Measurements from ENCODE around the gene SETD4. TPM values are rescaled to one million over a fixed set of nuclear protein-coding genes. Genes with fewer than 3 reads are reported as not detected.

The SETD4 gene
- total RNA-seq, 1 experiment from 2014 or later: 22.7 TPM

DNA sequence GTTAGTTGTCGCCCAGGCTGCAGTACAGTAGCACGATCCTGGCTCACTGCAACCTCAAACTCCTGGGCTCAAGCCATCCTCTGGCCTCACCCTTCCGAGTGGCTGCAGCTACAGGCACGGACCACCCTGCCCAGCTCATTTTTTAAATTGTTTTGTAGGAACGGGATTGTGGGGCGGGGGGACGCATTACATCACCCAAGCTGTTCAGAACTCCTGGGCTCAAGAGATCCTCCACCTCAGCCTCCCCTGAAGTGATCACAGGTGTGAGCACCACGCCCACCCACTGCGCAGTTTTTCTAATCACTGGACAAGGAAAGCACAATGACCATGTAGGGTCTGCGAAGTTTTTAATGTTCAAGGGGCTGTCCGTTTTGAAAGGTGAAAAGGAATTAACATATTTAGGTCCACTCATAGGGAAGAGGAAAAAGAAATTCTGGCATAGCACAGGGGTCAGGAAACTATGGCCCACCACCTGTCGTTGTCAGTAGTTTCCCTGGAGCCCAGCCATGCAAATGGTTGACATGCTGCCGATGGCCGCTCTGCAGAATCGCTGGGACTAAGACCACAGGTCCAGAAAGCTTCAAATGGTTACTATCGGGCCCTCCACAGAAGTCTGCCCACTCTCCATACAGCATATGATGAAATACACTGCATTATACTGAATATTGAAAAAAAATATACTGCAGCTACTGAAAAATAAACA, 26.0 kb downstream of the SETD4 start:
- Histone ChIP-seq H3K4me2 (ENCODE audit: low read length) (no peak overlapping the region), H3K36me3 (ENCODE audit: control insufficient read depth in 1 of 2, insufficient read depth in 2 of 2, low read length in 2 of 2) (peaks cover 8% of the 10 kb centered on the region in 2 experiments; a peak in 3 of 4 replicates), H2AFZ (ENCODE audit: low read depth, low read length, poor library complexity, severe bottlenecking) (no peak overlapping the region), H3K79me2 (ENCODE audit: insufficient read depth, low read length) (no peaks in the 10 kb centered on the region), H3K27me3 (ENCODE audit: insufficient read depth, low read length) (no peaks in the 10 kb centered on the region), H3K4me3 (replicated peaks in 1 of 2; ENCODE audit: low read depth in 1 of 2, low read length in 2 of 2) (no peak overlapping the region), H3K9me2 (ENCODE audit: insufficient read depth) (no peaks in the 10 kb centered on the region), H3K27ac (ENCODE audit: low read depth, low read length) (no peak overlapping the region), H3K4me1 (ENCODE audit: control insufficient read depth in 1 of 2, insufficient read depth in 2 of 2, low read length in 2 of 2) (no peaks in the 10 kb centered on the region), H3K9ac (ENCODE audit: low read length) (no peak overlapping the region), H4K20me1 (ENCODE audit: insufficient read depth) (no peaks in the 10 kb centered on the region), H3K9me3 (ENCODE audit: control insufficient read depth in 1 of 2, insufficient read depth in 1 of 2, low read depth in 1 of 2, low read length in 2 of 2) (no peaks in the 10 kb centered on the region)
- DNase-seq (ENCODE audit: low read depth, low spot score) (no peak), ATAC-seq (no peak)
- POLR2A ChIA-PET: no interaction called here
- RAD21 ChIA-PET (ENCODE audit: low non-redundant PET in 1 of 2, low total read pairs in 2 of 2, uncharacterized antibody in 2 of 2, unreplicated experiment in 2 of 2): no interaction called here
- no TSS peak for BruUV-seq (replicated peaks)
- CTCF ChIA-PET: no interaction called here
- intact Hi-C loops (cut with micrococcal nuclease): no loop called here
- TF ChIP-seq CTCF (IDR thresholded peaks at IDR 0.05 in 2 of 3, conservative IDR thresholded peaks at IDR 0.05 in 1 of 3; ENCODE audit: borderline replicate concordance in 1 of 3, insufficient read depth in 1 of 3, low read depth in 2 of 3, low read length in 2 of 3): no peak
- no peak for TF ChIP-seq ZNF274 (IDR thresholded peaks at IDR 0.05; ENCODE audit: low read depth, low read length)
- TF ChIP-seq CBX3 (IDR thresholded peaks at IDR 0.05; ENCODE audit: low read depth): no peak
- TF ChIP-seq JUND (IDR thresholded peaks at IDR 0.05): no peak
- no peak for TF ChIP-seq EGR1 (IDR thresholded peaks at IDR 0.05; ENCODE audit: low read depth)
- TF ChIP-seq RAD21 (IDR thresholded peaks at IDR 0.05; ENCODE audit: low read depth): no peak
- no peak for TF ChIP-seq ZFX (IDR thresholded peaks at IDR 0.05)
- TF ChIP-seq POLR2AphosphoS5 (IDR thresholded peaks at IDR 0.05; ENCODE audit: low read depth, low read length): no peak
- no peak for TF ChIP-seq SRF (IDR thresholded peaks at IDR 0.05; ENCODE audit: low read depth)
- no peak for TF ChIP-seq SP1 (IDR thresholded peaks at IDR 0.05; ENCODE audit: low read depth)
- TF ChIP-seq POLR2A (IDR thresholded peaks at IDR 0.05; ENCODE audit: borderline replicate concordance, extremely low read depth, insufficient read depth, insufficient read length): no peak
- TF ChIP-seq, protein P1, sequence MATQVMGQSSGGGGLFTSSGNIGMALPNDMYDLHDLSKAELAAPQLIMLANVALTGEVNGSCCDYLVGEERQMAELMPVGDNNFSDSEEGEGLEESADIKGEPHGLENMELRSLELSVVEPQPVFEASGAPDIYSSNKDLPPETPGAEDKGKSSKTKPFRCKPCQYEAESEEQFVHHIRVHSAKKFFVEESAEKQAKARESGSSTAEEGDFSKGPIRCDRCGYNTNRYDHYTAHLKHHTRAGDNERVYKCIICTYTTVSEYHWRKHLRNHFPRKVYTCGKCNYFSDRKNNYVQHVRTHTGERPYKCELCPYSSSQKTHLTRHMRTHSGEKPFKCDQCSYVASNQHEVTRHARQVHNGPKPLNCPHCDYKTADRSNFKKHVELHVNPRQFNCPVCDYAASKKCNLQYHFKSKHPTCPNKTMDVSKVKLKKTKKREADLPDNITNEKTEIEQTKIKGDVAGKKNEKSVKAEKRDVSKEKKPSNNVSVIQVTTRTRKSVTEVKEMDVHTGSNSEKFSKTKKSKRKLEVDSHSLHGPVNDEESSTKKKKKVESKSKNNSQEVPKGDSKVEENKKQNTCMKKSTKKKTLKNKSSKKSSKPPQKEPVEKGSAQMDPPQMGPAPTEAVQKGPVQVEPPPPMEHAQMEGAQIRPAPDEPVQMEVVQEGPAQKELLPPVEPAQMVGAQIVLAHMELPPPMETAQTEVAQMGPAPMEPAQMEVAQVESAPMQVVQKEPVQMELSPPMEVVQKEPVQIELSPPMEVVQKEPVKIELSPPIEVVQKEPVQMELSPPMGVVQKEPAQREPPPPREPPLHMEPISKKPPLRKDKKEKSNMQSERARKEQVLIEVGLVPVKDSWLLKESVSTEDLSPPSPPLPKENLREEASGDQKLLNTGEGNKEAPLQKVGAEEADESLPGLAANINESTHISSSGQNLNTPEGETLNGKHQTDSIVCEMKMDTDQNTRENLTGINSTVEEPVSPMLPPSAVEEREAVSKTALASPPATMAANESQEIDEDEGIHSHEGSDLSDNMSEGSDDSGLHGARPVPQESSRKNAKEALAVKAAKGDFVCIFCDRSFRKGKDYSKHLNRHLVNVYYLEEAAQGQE (IDR thresholded peaks at IDR 0.05; ENCODE audit: low read depth): no peak
- TF ChIP-seq, protein P2, sequence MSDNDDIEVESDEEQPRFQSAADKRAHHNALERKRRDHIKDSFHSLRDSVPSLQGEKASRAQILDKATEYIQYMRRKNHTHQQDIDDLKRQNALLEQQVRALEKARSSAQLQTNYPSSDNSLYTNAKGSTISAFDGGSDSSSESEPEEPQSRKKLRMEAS (IDR thresholded peaks at IDR 0.05): no peak
- TF ChIP-seq ELF1 (IDR thresholded peaks at IDR 0.05; ENCODE audit: borderline replicate concordance, low read depth): no peak
- TF ChIP-seq CEBPB (IDR thresholded peaks at IDR 0.05; ENCODE audit: low read depth): no peak
- no peak for TF ChIP-seq ZBTB33 (IDR thresholded peaks at IDR 0.05; ENCODE audit: extremely low read depth, insufficient replicate concordance, low read length)
- TF ChIP-seq TCF7L2 (IDR thresholded peaks at IDR 0.05; ENCODE audit: borderline replicate concordance, extremely low read depth, insufficient read depth, insufficient read length): no peak
- no peak for TF ChIP-seq YY1 (IDR thresholded peaks at IDR 0.05; ENCODE audit: extremely low read depth, insufficient replicate concordance, low read depth, low read length)
- no peak for TF ChIP-seq EZH2 (IDR thresholded peaks at IDR 0.05)
- TF ChIP-seq FOSL1 (IDR thresholded peaks at IDR 0.05; ENCODE audit: low read depth): no peak
